B cell (primary cell): ENCODE data around the gene TENT4A. TPM values are rescaled to one million over a fixed set of nuclear protein-coding genes. Genes with fewer than 3 reads are reported as not detected.

Experiments
- ATAC-seq: fragments of 200-7000 bp; cut with Tn5 transposase; one replicate; pipeline ENCODE4 v1.10.0; 2021; ENCODE audit warnings: low read depth, mild to moderate bottlenecking, moderate number of reproducible peaks, moderate library complexity
- CTCF ChIA-PET: fragments of 350-600 bp; sonication (Branson Sonifier 250); formaldehyde crosslinking; loops from one replicate; lab custom pipeline; 2021; ENCODE audit warnings: antibody characterized with exemption, inconsistent platforms; lab: Charles Lee
- POLR2A ChIA-PET: fragments of 350-600 bp; sonication (Branson Sonifier 250); formaldehyde crosslinking; loops from one replicate; lab custom pipeline; 2021; ENCODE audit warnings: antibody characterized with exemption; lab: Charles Lee
- DNase-seq: peaks from one replicate; pipeline ENCODE4 v3.0.0; 2013
- H2AFZ ChIP-seq: 2 replicates; pipeline ENCODE4 v1.6.1; 2012; ENCODE audit warnings: mild to moderate bottlenecking, low read depth, low read length; ENCODE audit not compliant: insufficient read depth, poor library complexity, severe bottlenecking
- H3K27ac ChIP-seq, 2 donors: 1 replicate in 1 of 2; 2 replicates in 1 of 2; pipeline ENCODE4 v1.5.1; 2012 to 2013; ENCODE audit warnings: low read length in 2 of 2, mild to moderate bottlenecking in 2 of 2, moderate library complexity in 1 of 2
- H3K27me3 ChIP-seq, 4 experiments: fragments of 200-600 bp in 1 of 4; sonication (generic) in 1 of 4; replicated peaks in 1 of 4; 1 replicate in 2 of 4; 2 replicates in 2 of 4; pipeline versions ENCODE4 v1.6.1 to v1.7.0; 2013 to 2016; ENCODE audit warnings: low read length in 3 of 4, mild to moderate bottlenecking in 2 of 4, mixed read lengths in 1 of 4, moderate library complexity in 1 of 4; ENCODE audit not compliant: insufficient read depth in 4 of 4, control insufficient read depth in 3 of 4; ENCODE audit errors: control extremely low read depth in 1 of 4
- H3K36me3 ChIP-seq, 2 experiments: replicated peaks in 1 of 2; 1 replicate in 1 of 2; 2 replicates in 1 of 2; pipeline versions ENCODE4 v1.6.1 to v1.7.1; 2013; ENCODE audit warnings: low read length in 1 of 2; ENCODE audit not compliant: insufficient read depth in 2 of 2, control insufficient read depth in 1 of 2; ENCODE audit errors: control extremely low read depth in 1 of 2, extremely low read depth in 1 of 2
- H3K4me1 ChIP-seq, 2 donors: fragments of 200-600 bp in 1 of 2; sonication (generic) in 1 of 2; 1 replicate in 1 of 2; 2 replicates in 1 of 2; pipeline versions ENCODE4 v1.5.1 to v1.6.1; 2013 to 2017; ENCODE audit warnings: low read length in 2 of 2; ENCODE audit not compliant: control insufficient read depth in 2 of 2, insufficient read depth in 2 of 2
- H3K4me2 ChIP-seq: replicated peaks from 2 replicates; pipeline ENCODE3; 2012; ENCODE audit warnings: mild to moderate bottlenecking, low read depth, low read length; ENCODE audit not compliant: poor library complexity, severe bottlenecking
- H3K4me3 ChIP-seq, 5 experiments: fragments of 200-600 bp in 1 of 5; sonication (generic) in 1 of 5; 1 replicate in 3 of 5; 2 replicates in 2 of 5; pipeline versions ENCODE4 v1.5.1 to v1.7.0; 2011 to 2016; ENCODE audit warnings: low read length in 4 of 5, mild to moderate bottlenecking in 4 of 5, low read depth in 2 of 5, control low read depth in 1 of 5, moderate library complexity in 1 of 5; ENCODE audit not compliant: insufficient read depth in 1 of 5; ENCODE audit errors: control extremely low read depth in 1 of 5, extremely low read depth in 1 of 5
- H3K79me2 ChIP-seq: fragments of 200-600 bp; sonication (generic); one replicate; pipeline ENCODE4 v1.6.0; 2016; ENCODE audit warnings: low read length; ENCODE audit not compliant: control insufficient read depth, insufficient read depth
- H3K9ac ChIP-seq: fragments of 200-600 bp; sonication (generic); 2 replicates; pipeline ENCODE4 v1.6.1; 2017; ENCODE audit warnings: mild to moderate bottlenecking, low read length, moderate library complexity
- H3K9me3 ChIP-seq, 3 donors: one replicate each; pipeline versions ENCODE4 v1.6.1 to v1.7.1; 2013; ENCODE audit warnings: low read length in 2 of 3; ENCODE audit not compliant: control insufficient read depth in 2 of 3, insufficient read depth in 1 of 3; ENCODE audit errors: control extremely low read depth in 1 of 3
- H4K20me1 ChIP-seq: 2 replicates; pipeline ENCODE4 v1.6.0; 2012; ENCODE audit warnings: mild to moderate bottlenecking, low read length; ENCODE audit not compliant: insufficient read depth, control insufficient read depth, poor library complexity, severe bottlenecking
- H3K27ac Mint-ChIP-seq: one replicate; pipeline ENCODE4 v1.8.0; 2021; ENCODE audit warnings: mixed read lengths
- H3K27me3 Mint-ChIP-seq: one replicate; pipeline ENCODE4 v1.8.0; 2021; ENCODE audit warnings: mixed read lengths
- H3K4me1 Mint-ChIP-seq: one replicate; pipeline ENCODE4 v1.8.0; 2021; ENCODE audit warnings: mixed read lengths
- H3K4me3 Mint-ChIP-seq: one replicate; pipeline ENCODE4 v1.8.0; 2021; ENCODE audit warnings: mixed read lengths
- H3K9me3 Mint-ChIP-seq: one replicate; pipeline ENCODE4 v1.8.0; 2022; ENCODE audit warnings: mixed read lengths; ENCODE audit not compliant: insufficient read depth
- CTCF ChIP-seq: fragments of 200-600 bp; IDR thresholded peaks from one replicate; pipeline ENCODE4 v1.8.0; 2022; ENCODE audit warnings: antibody characterized with exemption, mild to moderate bottlenecking
- EZH2 ChIP-seq: IDR thresholded peaks from 2 replicates; pipeline ENCODE4 v1.6.1; 2012; ENCODE audit warnings: borderline replicate concordance, low read depth, mild to moderate bottlenecking, moderate library complexity, low read length; ENCODE audit not compliant: insufficient read depth, poor library complexity, severe bottlenecking
- WGBS: methylation state at CpG from one replicate; pipeline ENCODE4 v1.1.5; 2013; ENCODE audit warnings: missing lambda C conversion rate; ENCODE audit not compliant: insufficient coverage; 5-methylcytosine and 5-hydroxymethylcytosine counted together
- intact Hi-C: fragments of 100-400 bp; cut with micrococcal nuclease; formaldehyde crosslinking; loops from one replicate; pipeline ENCODE4 v1.10.0; 2022
- polyA plus RNA-seq: library from polyadenylated mRNA; depleted of rRNA; stranded (reverse); fragments of >200 nt; gene quantifications from 2 replicates; pipeline ENCODE4 v1.2.3, GENCODE V29; 2012
- total RNA-seq, 2 donors: library from RNA; stranded (reverse); fragments of 120-200 nt in 1 of 2; gene quantifications; 1 replicate in 1 of 2; 2 replicates in 1 of 2; pipeline versions ENCODE4 v1.2.3 to v1.2.4, GENCODE V29; 2013 to 2022

Gene TENT4A
- total and polyA plus RNA-seq, 2 donors (not counting 1 experiment from before 2014, with no cell fraction given): 18.5 to 63.6 TPM

GRCh38 chr5:6730807-6731206, 17.6 kb downstream of the TENT4A start:
- CTCF ChIA-PET: interaction anchor here (0.6 to 0.7 kb wide), 2 partner anchors 9 to 464 kb away, joined by 3 to 4 read pairs; no protein-coding TSS in a partner anchor

More at GRCh38 chr5:6730807-6731206, 17.6 kb downstream of the TENT4A start:
- Histone ChIP-seq H3K4me3 (no peak overlapping the region), H3K4me1 (peaks cover 27 to 33% of the 10 kb centered on the region in 2 donors), H3K4me2 (no peak overlapping the region), H3K36me3 (no peaks in the 10 kb centered on the region), H3K27me3 (no peaks in the 10 kb centered on the region), H3K9ac (no peak overlapping the region), H3K27ac (no peak overlapping the region), H4K20me1 (peaks cover 76% of the 10 kb centered on the region), H2AFZ (no peak overlapping the region), H3K9me3 (no peaks in the 10 kb centered on the region), H3K79me2 (peaks cover 99% of the 10 kb centered on the region)
- intact Hi-C loops: no loop called here
- no peak overlapping the region for H3K4me3 Mint-ChIP-seq
- H3K27ac Mint-ChIP-seq: no peak overlapping the region
- H3K27me3 Mint-ChIP-seq: no peaks in the 10 kb centered on the region
- DNase-seq: no peak
- POLR2A ChIA-PET: interaction anchor here (1.1 kb wide), 1 partner anchor 15 kb away, joined by 3 read pairs; no protein-coding TSS in a partner anchor
- no peak for TF ChIP-seq CTCF
- no peak for TF ChIP-seq EZH2
- 80% methylated on average over 1 of the region's 3 CpGs for WGBS
- no peaks in the 10 kb centered on the region for H3K9me3 Mint-ChIP-seq
- H3K4me1 Mint-ChIP-seq: peaks cover 78% of the 10 kb centered on the region
- ATAC-seq: no peak
